ENCODE measurements around the gene FGD5. TPM values are rescaled to one million over a fixed set of nuclear protein-coding genes. Genes with fewer than 3 reads are reported as not detected.

Gene FGD5
- total and polyA plus RNA-seq, 2 donors from 2014 or later: 18.7 to 40.1 TPM

DNA sequence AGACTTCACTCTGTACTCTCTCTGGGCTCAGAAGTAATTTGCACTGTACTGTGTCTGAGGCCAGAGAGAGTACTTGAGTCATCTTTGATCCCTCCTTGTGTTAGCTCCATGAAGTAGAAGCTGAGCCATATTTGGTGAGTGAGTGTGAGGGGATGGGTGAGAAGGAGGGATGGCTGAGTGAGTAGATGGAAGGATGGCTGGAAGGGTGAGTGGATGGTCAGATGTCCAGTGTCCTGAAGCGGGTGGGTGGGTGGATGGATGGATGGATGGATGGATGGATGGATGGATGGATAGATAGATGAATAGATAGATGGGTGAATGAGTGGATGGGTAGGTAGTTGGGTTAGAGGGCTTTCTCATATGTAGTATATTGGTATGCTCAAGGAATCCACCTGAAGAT, 39.3 kb downstream of the FGD5 start:
- no peak overlapping the region for H3K9ac ChIP-seq (ENCODE audit: low read length in 3 of 3)
- no peaks in the 10 kb centered on the region for H3K27me3 ChIP-seq (ENCODE audit: control insufficient read depth, insufficient read depth, low read length)
- TF ChIP-seq, protein P1, sequence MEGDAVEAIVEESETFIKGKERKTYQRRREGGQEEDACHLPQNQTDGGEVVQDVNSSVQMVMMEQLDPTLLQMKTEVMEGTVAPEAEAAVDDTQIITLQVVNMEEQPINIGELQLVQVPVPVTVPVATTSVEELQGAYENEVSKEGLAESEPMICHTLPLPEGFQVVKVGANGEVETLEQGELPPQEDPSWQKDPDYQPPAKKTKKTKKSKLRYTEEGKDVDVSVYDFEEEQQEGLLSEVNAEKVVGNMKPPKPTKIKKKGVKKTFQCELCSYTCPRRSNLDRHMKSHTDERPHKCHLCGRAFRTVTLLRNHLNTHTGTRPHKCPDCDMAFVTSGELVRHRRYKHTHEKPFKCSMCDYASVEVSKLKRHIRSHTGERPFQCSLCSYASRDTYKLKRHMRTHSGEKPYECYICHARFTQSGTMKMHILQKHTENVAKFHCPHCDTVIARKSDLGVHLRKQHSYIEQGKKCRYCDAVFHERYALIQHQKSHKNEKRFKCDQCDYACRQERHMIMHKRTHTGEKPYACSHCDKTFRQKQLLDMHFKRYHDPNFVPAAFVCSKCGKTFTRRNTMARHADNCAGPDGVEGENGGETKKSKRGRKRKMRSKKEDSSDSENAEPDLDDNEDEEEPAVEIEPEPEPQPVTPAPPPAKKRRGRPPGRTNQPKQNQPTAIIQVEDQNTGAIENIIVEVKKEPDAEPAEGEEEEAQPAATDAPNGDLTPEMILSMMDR (IDR thresholded peaks at IDR 0.05; ENCODE audit: borderline replicate concordance, extremely low read depth, insufficient read depth): no peak
- intact Hi-C loops (cut with DNase I): no loop called here
- DNase-seq: no peak
- peaks cover 0 to 15% (median 0%) of the 10 kb centered on the region in 3 donors for H3K4me1 ChIP-seq (ENCODE audit: control insufficient read depth in 2 of 3, insufficient read depth in 2 of 3, low read depth in 1 of 3, low read length in 3 of 3)
- no peaks in the 10 kb centered on the region for H3K9me3 ChIP-seq (ENCODE audit: control insufficient read depth in 2 of 3, insufficient read depth in 1 of 3, low read length in 3 of 3)
- FAIRE-seq: no peak
- H3K27ac ChIP-seq (ENCODE audit: low read depth in 2 of 2, low read length in 2 of 2): no peak overlapping the region
- H3K36me3 ChIP-seq (ENCODE audit: control insufficient read depth in 2 of 3, insufficient read depth in 3 of 3, low read length in 3 of 3): no peaks in the 10 kb centered on the region
- H3K4me3 ChIP-seq (ENCODE audit: low read length in 3 of 3): no peak overlapping the region

DNA sequence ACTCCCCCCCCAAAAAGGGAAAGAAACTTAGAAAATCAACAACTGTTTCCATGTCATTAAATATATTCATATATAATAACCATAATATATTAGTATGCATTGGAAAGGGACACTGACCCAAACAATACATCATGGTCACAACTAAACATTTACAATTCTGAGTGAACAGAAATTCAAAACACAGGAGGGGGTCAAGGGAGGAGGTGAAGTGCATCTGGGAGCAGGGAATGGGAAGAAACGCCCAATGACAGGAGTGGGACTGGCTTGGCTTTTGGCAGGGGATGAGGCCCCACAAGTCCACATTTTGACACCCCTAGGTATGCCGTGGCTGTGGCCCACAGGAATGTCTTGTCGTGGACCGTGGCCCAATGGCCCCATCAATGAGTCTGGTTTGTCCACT, 41.1 kb downstream of the FGD5 start:
- Histone ChIP-seq H3K9ac (ENCODE audit: low read length in 3 of 3) (no peak overlapping the region), H3K4me3 (ENCODE audit: low read length in 3 of 3) (no peak overlapping the region), H3K36me3 (ENCODE audit: control insufficient read depth in 2 of 3, insufficient read depth in 3 of 3, low read length in 3 of 3) (no peaks in the 10 kb centered on the region), H3K9me3 (ENCODE audit: control insufficient read depth in 2 of 3, insufficient read depth in 1 of 3, low read length in 3 of 3) (no peaks in the 10 kb centered on the region), H3K4me1 (ENCODE audit: control insufficient read depth in 2 of 3, insufficient read depth in 2 of 3, low read depth in 1 of 3, low read length in 3 of 3) (peaks cover 0 to 26% (median 0%) of the 10 kb centered on the region in 3 donors), H3K27ac (ENCODE audit: low read depth in 2 of 2, low read length in 2 of 2) (no peak overlapping the region), H3K27me3 (ENCODE audit: control insufficient read depth, insufficient read depth, low read length) (no peaks in the 10 kb centered on the region)
- FAIRE-seq: no peak
- intact Hi-C loops (cut with DNase I): no loop called here
- TF ChIP-seq, protein P1 (IDR thresholded peaks at IDR 0.05; ENCODE audit: borderline replicate concordance, extremely low read depth, insufficient read depth): no peak
- no peak for DNase-seq

DNA sequence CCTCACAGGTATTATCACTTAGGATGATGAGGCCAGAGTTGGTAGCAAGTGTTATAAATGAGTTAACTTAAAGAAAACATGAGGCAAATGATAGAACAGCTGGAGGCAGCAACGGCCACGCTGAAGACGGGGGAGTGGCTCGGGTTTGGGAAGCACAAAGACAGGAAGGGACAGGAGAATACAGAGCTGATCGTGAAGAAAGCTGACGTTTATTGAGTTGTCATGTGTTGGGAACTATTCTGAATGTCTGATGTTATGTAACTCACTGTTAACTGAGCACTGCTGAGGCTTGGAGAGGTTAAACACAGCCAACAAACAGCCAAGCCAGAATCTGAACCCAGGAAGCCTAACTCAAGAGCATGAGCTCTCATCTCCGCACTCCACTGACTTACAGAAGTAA, 42.3 kb downstream of the FGD5 start:
- Histone ChIP-seq H3K4me1 (ENCODE audit: control insufficient read depth in 2 of 3, insufficient read depth in 2 of 3, low read depth in 1 of 3, low read length in 3 of 3) (peaks cover 0 to 26% (median 0%) of the 10 kb centered on the region in 3 donors), H3K27me3 (ENCODE audit: control insufficient read depth, insufficient read depth, low read length) (no peaks in the 10 kb centered on the region), H3K9me3 (ENCODE audit: control insufficient read depth in 2 of 3, insufficient read depth in 1 of 3, low read length in 3 of 3) (no peaks in the 10 kb centered on the region), H3K36me3 (ENCODE audit: control insufficient read depth in 2 of 3, insufficient read depth in 3 of 3, low read length in 3 of 3) (no peaks in the 10 kb centered on the region), H3K9ac (ENCODE audit: low read length in 3 of 3) (no peak overlapping the region), H3K27ac (ENCODE audit: low read depth in 2 of 2, low read length in 2 of 2) (peak overlapping the region in 1 of 2 donors; percentile 42), H3K4me3 (ENCODE audit: low read length in 3 of 3) (no peak overlapping the region)
- TF ChIP-seq, protein P1 (IDR thresholded peaks at IDR 0.05; ENCODE audit: borderline replicate concordance, extremely low read depth, insufficient read depth): no peak
- peak in 3 of 5 donors; percentile 54 to 79 (median 62) for DNase-seq
- FAIRE-seq: no peak
- intact Hi-C loops (cut with DNase I): no loop called here

Measured in kidney (tissue), 14 donors.